Liver (tissue), 9 donors: ENCODE data around the gene TIAM1. TPM values are rescaled to one million over a fixed set of nuclear protein-coding genes. Genes with fewer than 3 reads are reported as not detected.

Experiments used
- DNase-seq: peaks from one replicate; pipeline ENCODE4 v3.0.0-alpha.2; 2017; ENCODE audit warnings: low spot score
- H3K27ac ChIP-seq, 2 donors: one replicate each; pipeline ENCODE4 v1.7.0; 2013; ENCODE audit warnings: inconsistent platforms in 2 of 2, low read length in 2 of 2, control low read depth in 1 of 2, low read depth in 1 of 2, mild to moderate bottlenecking in 1 of 2
- H3K27me3 ChIP-seq, 4 donors: one replicate each; pipeline versions ENCODE4 v1.6.1 to v1.7.0; 2013; ENCODE audit warnings: low read length in 3 of 4, inconsistent platforms in 1 of 4, mild to moderate bottlenecking in 1 of 4, moderate library complexity in 1 of 4; ENCODE audit not compliant: control insufficient read depth in 4 of 4, insufficient read depth in 4 of 4
- H3K36me3 ChIP-seq, 4 donors: one replicate each; pipeline versions ENCODE4 v1.6.1 to v1.7.0; 2013; ENCODE audit warnings: low read length in 3 of 4, mild to moderate bottlenecking in 3 of 4, low read depth in 1 of 4, moderate library complexity in 1 of 4; ENCODE audit not compliant: control insufficient read depth in 4 of 4, insufficient read depth in 3 of 4
- H3K4me1 ChIP-seq, 4 donors: one replicate each; pipeline versions ENCODE4 v1.6.1 to v1.7.0; 2013; ENCODE audit warnings: low read length in 3 of 4, mild to moderate bottlenecking in 3 of 4, moderate library complexity in 1 of 4; ENCODE audit not compliant: control insufficient read depth in 4 of 4, insufficient read depth in 4 of 4
- H3K4me3 ChIP-seq, 3 donors: one replicate each; pipeline versions ENCODE4 v1.6.1 to v1.7.0; 2013; ENCODE audit warnings: low read length in 3 of 3, control low read depth in 1 of 3, low read depth in 1 of 3, mild to moderate bottlenecking in 1 of 3
- H3K9ac ChIP-seq, 2 donors: one replicate each; pipeline ENCODE4 v1.7.0; 2013; ENCODE audit warnings: low read length in 2 of 2, mild to moderate bottlenecking in 2 of 2, moderate library complexity in 2 of 2, control low read depth in 1 of 2, low read depth in 1 of 2
- H3K9me3 ChIP-seq, 4 donors: one replicate each; pipeline versions ENCODE4 v1.6.1 to v1.7.0; 2013; ENCODE audit warnings: low read length in 3 of 4; ENCODE audit not compliant: control insufficient read depth in 4 of 4
- EGR1 ChIP-seq, 2 donors: IDR thresholded peaks; 2 replicates each; pipeline ENCODE4 v1.6.1; 2016 to 2018; ENCODE audit warnings: antibody characterized with exemption in 2 of 2, low read depth in 2 of 2
- FOXA1 ChIP-seq: IDR thresholded peaks from 2 replicates; pipeline ENCODE4 v1.6.1; 2016; ENCODE audit warnings: antibody characterized with exemption
- HNF4G ChIP-seq: IDR thresholded peaks from 2 replicates; pipeline ENCODE4 v1.6.1; 2016; ENCODE audit warnings: antibody characterized with exemption
- JUND ChIP-seq, 2 donors: IDR thresholded peaks; 2 replicates each; pipeline ENCODE4 v1.6.1; 2016; ENCODE audit warnings: antibody characterized with exemption in 2 of 2
- NR2F2 ChIP-seq: IDR thresholded peaks from 2 replicates; pipeline ENCODE4 v1.6.1; 2016; ENCODE audit warnings: antibody characterized with exemption
- RXRA ChIP-seq, 2 donors: IDR thresholded peaks; 2 replicates each; pipeline ENCODE4 v1.6.1; 2017 to 2018; ENCODE audit warnings: antibody characterized with exemption in 2 of 2, mild to moderate bottlenecking in 1 of 2
- YY1 ChIP-seq: IDR thresholded peaks from 2 replicates; pipeline ENCODE4 v1.6.1; 2016; ENCODE audit warnings: antibody characterized with exemption, mild to moderate bottlenecking
- WGBS: extraction: QIAGEN DNeasy Blood & Tissue Kit; methylation state at CpG from one replicate; pipeline ENCODE4 v1.1.7; 2013; 5-methylcytosine and 5-hydroxymethylcytosine counted together
- polyA plus RNA-seq, 2 donors: library from polyadenylated mRNA; stranded (reverse) in 1 of 2; unstranded in 1 of 2; fragments of 200-250 nt in 1 of 2; fragments of >200 nt in 1 of 2; fragmentation: Nextera tagmentation in 1 of 2; extraction: Ambion mirVana in 1 of 2; gene quantifications; one replicate each; pipeline versions ENCODE4 v1.2.1 to v1.2.3, GENCODE V29; 2013 to 2015
- total RNA-seq, 2 donors: library from RNA; depleted of rRNA; stranded (reverse); fragments of >200 nt; gene quantifications; one replicate each; pipeline ENCODE4 v1.2.3, GENCODE V29; 2014
- TF ChIP-seq, protein P1 (sequence below): IDR thresholded peaks from 2 replicates; pipeline ENCODE4 v1.6.1; 2016; ENCODE audit warnings: antibody characterized with exemption, mild to moderate bottlenecking
- TF ChIP-seq, protein P2 (sequence below): IDR thresholded peaks from 2 replicates; pipeline ENCODE4 v1.6.1; 2016; ENCODE audit warnings: antibody characterized with exemption
- TF ChIP-seq, protein P3 (sequence below): IDR thresholded peaks from 2 replicates; pipeline ENCODE4 v1.6.1; 2016; ENCODE audit warnings: antibody characterized with exemption
- donor health status: healthy.
- donor health status: healthy.
- donor health status: healthy.
- donor health status: healthy.
- donor health status: healthy.

The TIAM1 gene
- total and polyA plus RNA-seq, 4 donors, result 3.0 to 7.4 (median 4.8) TPM

DNA sequence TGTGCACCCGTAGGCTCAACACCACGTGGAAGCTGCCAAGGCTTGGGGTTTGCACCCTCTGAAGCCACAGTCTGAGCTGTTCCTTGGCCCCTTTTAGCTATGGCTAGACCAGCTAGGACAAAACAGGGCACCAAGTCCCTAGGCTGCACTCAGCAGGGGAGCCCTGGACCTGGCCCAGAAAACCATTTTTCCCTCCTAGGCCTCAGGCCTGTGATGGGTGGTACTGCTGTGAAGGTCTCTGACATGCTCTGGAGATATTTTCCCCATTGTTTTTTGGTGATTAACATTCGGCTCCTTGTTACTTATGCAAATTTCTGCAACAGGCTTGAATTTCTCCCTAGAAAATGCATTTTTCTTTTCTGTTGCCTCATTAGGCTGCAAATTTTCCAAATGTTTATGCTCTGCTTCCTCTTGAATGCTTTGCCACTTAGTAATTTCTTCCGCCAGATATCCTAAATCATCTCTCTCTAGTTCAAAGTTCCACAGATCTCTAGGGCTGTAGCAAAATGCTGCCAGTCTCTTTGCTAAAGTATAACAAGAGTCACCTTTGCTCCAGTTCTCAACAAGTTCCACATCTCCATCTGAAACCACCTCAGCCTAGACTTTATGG is 236.8 kb downstream of the TIAM1 start:
- 75% methylated on average over 4 of the region's 4 CpGs for WGBS
- no peaks in the 10 kb centered on the region for H3K27me3 ChIP-seq
- no peak overlapping the region for H3K4me3 ChIP-seq
- H3K36me3 ChIP-seq, result no peaks in the 10 kb centered on the region
- H3K4me1 ChIP-seq, result no peaks in the 10 kb centered on the region
- DNase-seq, result no peak
- no peak overlapping the region for H3K27ac ChIP-seq
- TF ChIP-seq, protein P1, sequence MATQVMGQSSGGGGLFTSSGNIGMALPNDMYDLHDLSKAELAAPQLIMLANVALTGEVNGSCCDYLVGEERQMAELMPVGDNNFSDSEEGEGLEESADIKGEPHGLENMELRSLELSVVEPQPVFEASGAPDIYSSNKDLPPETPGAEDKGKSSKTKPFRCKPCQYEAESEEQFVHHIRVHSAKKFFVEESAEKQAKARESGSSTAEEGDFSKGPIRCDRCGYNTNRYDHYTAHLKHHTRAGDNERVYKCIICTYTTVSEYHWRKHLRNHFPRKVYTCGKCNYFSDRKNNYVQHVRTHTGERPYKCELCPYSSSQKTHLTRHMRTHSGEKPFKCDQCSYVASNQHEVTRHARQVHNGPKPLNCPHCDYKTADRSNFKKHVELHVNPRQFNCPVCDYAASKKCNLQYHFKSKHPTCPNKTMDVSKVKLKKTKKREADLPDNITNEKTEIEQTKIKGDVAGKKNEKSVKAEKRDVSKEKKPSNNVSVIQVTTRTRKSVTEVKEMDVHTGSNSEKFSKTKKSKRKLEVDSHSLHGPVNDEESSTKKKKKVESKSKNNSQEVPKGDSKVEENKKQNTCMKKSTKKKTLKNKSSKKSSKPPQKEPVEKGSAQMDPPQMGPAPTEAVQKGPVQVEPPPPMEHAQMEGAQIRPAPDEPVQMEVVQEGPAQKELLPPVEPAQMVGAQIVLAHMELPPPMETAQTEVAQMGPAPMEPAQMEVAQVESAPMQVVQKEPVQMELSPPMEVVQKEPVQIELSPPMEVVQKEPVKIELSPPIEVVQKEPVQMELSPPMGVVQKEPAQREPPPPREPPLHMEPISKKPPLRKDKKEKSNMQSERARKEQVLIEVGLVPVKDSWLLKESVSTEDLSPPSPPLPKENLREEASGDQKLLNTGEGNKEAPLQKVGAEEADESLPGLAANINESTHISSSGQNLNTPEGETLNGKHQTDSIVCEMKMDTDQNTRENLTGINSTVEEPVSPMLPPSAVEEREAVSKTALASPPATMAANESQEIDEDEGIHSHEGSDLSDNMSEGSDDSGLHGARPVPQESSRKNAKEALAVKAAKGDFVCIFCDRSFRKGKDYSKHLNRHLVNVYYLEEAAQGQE, result no peak
- TF ChIP-seq RXRA (IDR thresholded peaks at IDR 0.05) (no peak), HNF4G (no peak), JUND (IDR thresholded peaks at IDR 0.05) (no peak), EGR1 (IDR thresholded peaks at IDR 0.05; ENCODE audit: low read depth in 2 of 2) (no peak)
- H3K9ac ChIP-seq, result no peak overlapping the region
- H3K9me3 ChIP-seq, result no peaks in the 10 kb centered on the region

DNA sequence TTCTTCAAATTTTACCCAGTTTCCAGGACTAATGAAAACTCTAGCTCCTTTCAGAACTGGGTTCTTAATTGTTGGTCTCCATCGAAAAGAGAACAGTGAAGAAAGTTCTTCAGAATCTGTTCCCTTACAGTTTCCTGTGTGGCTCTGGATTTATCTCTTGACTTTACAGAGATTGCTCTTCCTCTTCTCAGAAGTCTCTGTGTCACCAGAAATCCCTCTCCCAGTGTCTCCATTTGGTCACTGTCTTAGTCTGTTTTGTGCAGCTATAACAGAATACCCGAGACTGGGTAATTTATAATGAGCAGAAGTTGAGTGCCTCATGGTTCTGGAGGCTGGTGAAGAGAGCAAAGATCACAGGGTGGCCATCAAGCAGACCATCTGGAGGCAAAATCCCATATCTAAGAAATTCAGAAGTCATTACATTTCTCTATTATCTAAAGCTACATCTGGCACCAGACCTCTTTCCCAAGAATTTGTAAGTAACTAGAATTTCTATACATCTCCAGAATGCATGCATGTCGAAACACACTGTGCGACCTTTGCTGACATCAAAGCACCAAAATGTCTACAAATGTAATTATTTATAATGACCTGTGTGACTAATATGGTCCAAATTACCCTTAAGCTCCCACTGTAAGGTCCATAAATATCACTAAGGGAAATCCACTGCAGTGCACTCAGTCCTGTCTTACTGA is 240.3 kb downstream of the TIAM1 start:
- Histone ChIP-seq H3K4me1 (no peaks in the 10 kb centered on the region), H3K4me3 (no peak overlapping the region), H3K27me3 (no peaks in the 10 kb centered on the region), H3K36me3 (no peaks in the 10 kb centered on the region), H3K9ac (no peak overlapping the region), H3K27ac (no peak overlapping the region), H3K9me3 (no peaks in the 10 kb centered on the region)
- no peak for DNase-seq
- 86% methylated on average over 4 of the region's 4 CpGs for WGBS
- no peak for TF ChIP-seq YY1
- TF ChIP-seq, protein P2, sequence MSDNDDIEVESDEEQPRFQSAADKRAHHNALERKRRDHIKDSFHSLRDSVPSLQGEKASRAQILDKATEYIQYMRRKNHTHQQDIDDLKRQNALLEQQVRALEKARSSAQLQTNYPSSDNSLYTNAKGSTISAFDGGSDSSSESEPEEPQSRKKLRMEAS, result no peak
- TF ChIP-seq, protein P3, sequence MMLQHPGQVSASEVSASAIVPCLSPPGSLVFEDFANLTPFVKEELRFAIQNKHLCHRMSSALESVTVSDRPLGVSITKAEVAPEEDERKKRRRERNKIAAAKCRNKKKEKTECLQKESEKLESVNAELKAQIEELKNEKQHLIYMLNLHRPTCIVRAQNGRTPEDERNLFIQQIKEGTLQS, result no peak

DNA sequence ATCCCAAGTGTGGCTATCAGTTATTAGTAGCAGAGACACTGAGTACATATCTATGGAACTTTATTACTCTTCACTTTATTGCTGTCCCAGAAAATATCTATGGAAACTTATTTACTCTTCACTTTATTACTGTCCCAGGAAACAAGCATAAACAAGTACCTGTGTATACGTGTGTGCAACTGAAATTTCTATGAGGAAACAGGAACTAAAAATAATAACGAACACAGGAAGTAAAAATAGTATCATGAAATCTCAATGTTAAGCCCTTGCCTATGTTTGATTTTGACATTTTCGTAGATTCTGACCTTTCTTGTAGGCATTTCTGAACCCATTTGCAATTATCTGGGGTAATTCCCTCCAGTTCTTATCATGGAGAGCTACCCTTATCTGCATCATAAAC is 240.9 kb downstream of the TIAM1 start:
- no peak for DNase-seq
- Histone ChIP-seq H3K9me3 (no peaks in the 10 kb centered on the region), H3K4me1 (peaks cover 0 to 2% (median 1%) of the 10 kb centered on the region in 4 donors), H3K4me3 (no peak overlapping the region), H3K27ac (no peak overlapping the region), H3K36me3 (no peaks in the 10 kb centered on the region), H3K9ac (no peak overlapping the region), H3K27me3 (no peaks in the 10 kb centered on the region)
- whole genome bisulfite sequencing, result 61% methylated on average over 3 of the region's 3 CpGs
- no peak for TF ChIP-seq FOXA1
- TF ChIP-seq, protein P3, result no peak
- TF ChIP-seq RXRA (IDR thresholded peaks at IDR 0.05), result no peak
- TF ChIP-seq JUND (IDR thresholded peaks at IDR 0.05), result no peak
- TF ChIP-seq, protein P1, result no peak
- TF ChIP-seq NR2F2, result no peak
- TF ChIP-seq HNF4G, result no peak
- no peak for TF ChIP-seq EGR1 (IDR thresholded peaks at IDR 0.05; ENCODE audit: low read depth in 2 of 2)
